HepG2 (cell line): ENCODE data around the gene WNT4.

Source experiments
- BRCA1 ChIP-seq: sonication (generic); formaldehyde crosslinking; IDR thresholded peaks from 2 replicates; pipeline ENCODE4 v1.4.0; 2020; ENCODE audit warnings: missing genetic modification reagents
- CHCHD3 ChIP-seq: sonication (generic); formaldehyde crosslinking; IDR thresholded peaks from 2 replicates; pipeline ENCODE4 v1.8.0; 2022; ENCODE audit warnings: mild to moderate bottlenecking, missing genetic modification reagents, moderate library complexity
- CREM ChIP-seq, 2 experiments: sonication (generic) in 1 of 2; formaldehyde crosslinking in 1 of 2; IDR thresholded peaks; 2 replicates each; pipeline versions ENCODE4 v1.4.0 to v1.6.1; 2016 to 2020; ENCODE audit warnings: antibody characterized with exemption in 1 of 2, mild to moderate bottlenecking in 1 of 2, missing genetic modification reagents in 1 of 2
- CTCF ChIP-seq: sonication (generic); formaldehyde crosslinking; IDR thresholded peaks from 2 replicates; pipeline ENCODE4 v1.5.0; 2020; ENCODE audit warnings: mild to moderate bottlenecking, missing genetic modification reagents, moderate library complexity
- MLX ChIP-seq: IDR thresholded peaks from 2 replicates; pipeline ENCODE4 v1.6.1; 2016
- NR2C2 ChIP-seq: sonication (generic); formaldehyde crosslinking; IDR thresholded peaks from 2 replicates; pipeline ENCODE4 v1.4.0; 2020; ENCODE audit warnings: missing genetic modification reagents, mild to moderate bottlenecking, moderate library complexity, borderline replicate concordance
- POLR2A ChIP-seq, 2 experiments: IDR thresholded peaks; 2 replicates each; pipeline ENCODE4 v1.6.1; 2011; ENCODE audit warnings: low read depth in 2 of 2, low read length in 2 of 2, mild to moderate bottlenecking in 1 of 2, moderate library complexity in 1 of 2; ENCODE audit not compliant: insufficient read depth in 1 of 2
- REST ChIP-seq, 2 experiments: IDR thresholded peaks; 2 replicates each; pipeline ENCODE4 v1.6.1; 2011 to 2012; ENCODE audit warnings: low read length in 2 of 2, borderline replicate concordance in 1 of 2, low read depth in 1 of 2, mild to moderate bottlenecking in 1 of 2, moderate library complexity in 1 of 2
- SRF ChIP-seq: IDR thresholded peaks from 2 replicates; pipeline ENCODE4 v1.6.1; 2011; ENCODE audit warnings: mild to moderate bottlenecking, low read depth, low read length, moderate library complexity
- ZNF264 ChIP-seq: sonication (generic); formaldehyde crosslinking; IDR thresholded peaks from 2 replicates; pipeline ENCODE4 v1.4.0; 2020; ENCODE audit warnings: missing genetic modification reagents
- ZNF512 ChIP-seq: sonication (generic); formaldehyde crosslinking; IDR thresholded peaks from 2 replicates; pipeline ENCODE4 v1.4.0; 2020; ENCODE audit warnings: mild to moderate bottlenecking, missing genetic modification reagents
- ZNF569 ChIP-seq: sonication (generic); formaldehyde crosslinking; IDR thresholded peaks from 2 replicates; pipeline ENCODE4 v1.5.0; 2020; ENCODE audit warnings: mild to moderate bottlenecking, missing genetic modification reagents, moderate library complexity, borderline replicate concordance
- ZNF580 ChIP-seq: IDR thresholded peaks from 2 replicates; pipeline ENCODE4 v1.6.1; 2016; ENCODE audit warnings: low read depth, borderline replicate concordance
- ZNF772 ChIP-seq: sonication (generic); formaldehyde crosslinking; IDR thresholded peaks from 2 replicates; pipeline ENCODE4 v1.5.0; 2020; ENCODE audit warnings: mild to moderate bottlenecking, missing genetic modification reagents

GRCh38 chr1:22096036-22096435 is 46.9 kb downstream of the WNT4 start:
- no peak for TF ChIP-seq ZNF512 (CRISPR knock-in tag)
- TF ChIP-seq REST (IDR thresholded peaks at IDR 0.05; ENCODE audit: borderline replicate concordance in 1 of 2, low read depth in 1 of 2, low read length in 2 of 2): no peak
- TF ChIP-seq ZNF772 (CRISPR knock-in tag): no peak
- no peak for TF ChIP-seq ZNF569 (CRISPR knock-in tag)
- no peak for TF ChIP-seq ZNF264 (CRISPR knock-in tag)
- no peak for TF ChIP-seq BRCA1 (CRISPR knock-in tag)
- TF ChIP-seq MLX (CRISPR knock-in tag): no peak
- TF ChIP-seq CREM (IDR thresholded peaks at IDR 0.05): no peak
- TF ChIP-seq CREM (CRISPR knock-in tag; IDR thresholded peaks at IDR 0.05): no peak
- no peak for TF ChIP-seq SRF
- TF ChIP-seq NR2C2 (CRISPR knock-in tag): no peak
- TF ChIP-seq POLR2A (IDR thresholded peaks at IDR 0.05; ENCODE audit: insufficient read depth in 1 of 2, low read depth in 2 of 2, low read length in 2 of 2): no peak
- no peak for TF ChIP-seq CHCHD3 (CRISPR knock-in tag)
- TF ChIP-seq CTCF: no peak
- no peak for TF ChIP-seq ZNF580
